Right lobe of liver (tissue), 6 donors: ENCODE data around the gene KCNN3. TPM values are rescaled to one million over a fixed set of nuclear protein-coding genes. Genes with fewer than 3 reads are reported as not detected.

Source experiments
- ATAC-seq, 4 donors: fragments of 200-7000 bp; cut with Tn5 transposase; one replicate each; pipeline ENCODE4 v1.9.1; 2020; ENCODE audit warnings: mild to moderate bottlenecking in 4 of 4, moderate library complexity in 4 of 4
- DNase-seq, 3 donors: peaks; one replicate each; pipeline ENCODE4 v3.0.0-alpha.2; 2020
- H3K27ac ChIP-seq, 3 donors: fragments of 200-600 bp; one replicate each; pipeline ENCODE4 v1.8.0; 2022
- H3K27me3 ChIP-seq, 2 donors: fragments of 200-600 bp; one replicate each; pipeline ENCODE4 v1.8.0; 2022
- H3K36me3 ChIP-seq, 4 donors: fragments of 200-600 bp; sonication (generic) in 1 of 4; one replicate each; pipeline versions ENCODE4 v1.5.1 to v1.8.0; 2017 to 2022; ENCODE audit warnings: control low read depth in 1 of 4
- H3K4me1 ChIP-seq, 4 donors: fragments of 200-600 bp; sonication (generic) in 1 of 4; one replicate each; pipeline versions ENCODE4 v1.5.1 to v1.8.0; 2017 to 2022; ENCODE audit warnings: control low read depth in 1 of 4
- H3K4me3 ChIP-seq, 3 donors: fragments of 200-600 bp; one replicate each; pipeline ENCODE4 v1.8.0; 2022
- H3K9me3 ChIP-seq, 4 donors: fragments of 200-600 bp; sonication (generic) in 1 of 4; one replicate each; pipeline versions ENCODE4 v1.5.1 to v1.8.0; 2017 to 2022; ENCODE audit warnings: control low read depth in 1 of 4
- CTCF ChIP-seq, 4 donors: fragments of 200-600 bp in 3 of 4; fragments of 450-650 bp in 1 of 4; IDR thresholded peaks; one replicate each; pipeline versions ENCODE4 v1.5.1 to v1.8.0; 2016 to 2022; ENCODE audit warnings: antibody characterized with exemption in 4 of 4, mild to moderate bottlenecking in 2 of 4
- POLR2A ChIP-seq: fragments of 450-650 bp; IDR thresholded peaks from one replicate; pipeline ENCODE4 v1.6.1; 2017; ENCODE audit warnings: antibody characterized with exemption, mild to moderate bottlenecking
- WGBS: methylation state at CpG from one replicate; pipeline ENCODE4 v1.1.6; 2018; ENCODE audit warnings: low coverage, low lambda C conversion rate; ENCODE audit not compliant: insufficient coverage; ENCODE audit errors: missing lambda C conversion rate; 5-methylcytosine and 5-hydroxymethylcytosine counted together
- intact Hi-C, 2 donors: fragments of 100-400 bp; cut with DNase I; formaldehyde crosslinking; loops; one replicate each; pipeline versions ENCODE4 v1.11.2 to v1.14.1; 2022
- total RNA-seq, 6 experiments: library from RNA; depleted of rRNA in 2 of 6; stranded (reverse); fragments of >200 nt in 2 of 6; fragmentation: NEBNext Ultra II Directional in 3 of 6; extraction: Animal tissue kit (Norgen Biotek cat#: 25700) in 3 of 6; gene quantifications; one replicate each; pipeline versions ENCODE4 v1.1.0 to v1.2.4, GENCODE V29; 2016 to 2023
- donor health status: DM: no; HTN: yes; CAD: no.
- donor health status: DM: no; HTN: no; CAD: no.
- donor health status: DM: no; HTN: no; CAD: no.
- donor health status: DM: no; HTN: yes; CAD: no.
- donor health status: DM: no; HTN: yes; CAD: no.

KCNN3 gene
- total RNA-seq, 6 experiments from 2014 or later = 0.15 to 0.64 (median 0.32) TPM

- intact Hi-C loops = loop anchor here in 1 of 2 donors (10.0 kb wide), 2 partner anchors 91 to 201 kb away; no protein-coding TSS in a partner anchor
Measured at GRCh38 chr1:154663471-154664060, 206.5 kb downstream of the KCNN3 start.

GRCh38 chr1:154661110-154661509 is 209.0 kb downstream of the KCNN3 start:
- WGBS = 73% methylated on average over 1 of the region's 2 CpGs
- Histone ChIP-seq H3K4me3 (no peak overlapping the region), H3K4me1 (no peaks in the 10 kb centered on the region), H3K36me3 (no peaks in the 10 kb centered on the region), H3K27ac (no peak overlapping the region), H3K27me3 (no peaks in the 10 kb centered on the region), H3K9me3 (no peaks in the 10 kb centered on the region)
- ATAC-seq (no peak), DNase-seq (no peak)
- TF ChIP-seq POLR2A (no peak), CTCF (IDR thresholded peaks at IDR 0.05) (no peak)
- intact Hi-C loops = loop anchor here in 1 of 2 donors (10.0 kb wide), 2 partner anchors 94 to 204 kb away; no protein-coding TSS in a partner anchor

More at GRCh38 chr1:154663471-154664060, 206.5 kb downstream of the KCNN3 start:
- Histone ChIP-seq H3K27me3 (no peaks in the 10 kb centered on the region), H3K36me3 (no peaks in the 10 kb centered on the region), H3K4me3 (no peak overlapping the region), H3K27ac (no peak overlapping the region), H3K4me1 (no peaks in the 10 kb centered on the region), H3K9me3 (no peaks in the 10 kb centered on the region)
- DNase-seq (no peak), ATAC-seq (no peak)
- WGBS = 35% methylated on average over 1 of the region's 2 CpGs
- TF ChIP-seq CTCF (IDR thresholded peaks at IDR 0.05) (no peak), POLR2A (no peak)

- DNase-seq = no peak
- WGBS = 39% methylated on average over 3 of the region's 3 CpGs
- no peak overlapping the region for H3K27ac ChIP-seq
- no peaks in the 10 kb centered on the region for H3K27me3 ChIP-seq
- no peaks in the 10 kb centered on the region for H3K4me1 ChIP-seq
- no peaks in the 10 kb centered on the region for H3K9me3 ChIP-seq
- no peaks in the 10 kb centered on the region for H3K36me3 ChIP-seq
- no peak overlapping the region for H3K4me3 ChIP-seq
- intact Hi-C loops = loop anchor here in 1 of 2 donors (10.0 kb wide), 2 partner anchors 95 to 205 kb away; no protein-coding TSS in a partner anchor
- no peak for ATAC-seq
- TF ChIP-seq CTCF (IDR thresholded peaks at IDR 0.05) = no peak
Measured at GRCh38 chr1:154659823-154660592, 210.1 kb downstream of the KCNN3 start.

- TF ChIP-seq CTCF (IDR thresholded peaks at IDR 0.05) = no peak
- no peak for TF ChIP-seq POLR2A
- peak; percentile 37 to 72 (median 50) for ATAC-seq
- intact Hi-C loops = no loop called here
Measured at GRCh38 chr1:154657556-154657955, 212.5 kb downstream of the KCNN3 start.

More at GRCh38 chr1:154657556-154657955, 212.5 kb downstream of the KCNN3 start:
- Histone ChIP-seq H3K4me3 (no peak overlapping the region), H3K27ac (no peak overlapping the region), H3K36me3 (no peaks in the 10 kb centered on the region), H3K9me3 (no peaks in the 10 kb centered on the region), H3K27me3 (no peaks in the 10 kb centered on the region), H3K4me1 (no peaks in the 10 kb centered on the region)
- no peak for DNase-seq
- WGBS = 11% methylated on average over 2 of the region's 2 CpGs
